Upper lobe of left lung (tissue), 4 donors: ENCODE measurements around the gene IVNS1ABP.

Experiments used
- POLR2A ChIP-seq, 4 donors: fragments of 450-650 bp; IDR thresholded peaks; one replicate each; pipeline ENCODE4 v1.5.1; 2016 to 2017; ENCODE audit warnings: antibody characterized with exemption in 4 of 4, mild to moderate bottlenecking in 2 of 4
- TF ChIP-seq, protein P1 (sequence below), 6 experiments: fragments of 450-650 bp in 4 of 6; fragments of 200-600 bp in 2 of 6; sonication (generic) in 2 of 6; IDR thresholded peaks; one replicate each; pipeline ENCODE4 v1.5.1; 2016 to 2019; ENCODE audit warnings: antibody characterized with exemption in 6 of 6

DNA sequence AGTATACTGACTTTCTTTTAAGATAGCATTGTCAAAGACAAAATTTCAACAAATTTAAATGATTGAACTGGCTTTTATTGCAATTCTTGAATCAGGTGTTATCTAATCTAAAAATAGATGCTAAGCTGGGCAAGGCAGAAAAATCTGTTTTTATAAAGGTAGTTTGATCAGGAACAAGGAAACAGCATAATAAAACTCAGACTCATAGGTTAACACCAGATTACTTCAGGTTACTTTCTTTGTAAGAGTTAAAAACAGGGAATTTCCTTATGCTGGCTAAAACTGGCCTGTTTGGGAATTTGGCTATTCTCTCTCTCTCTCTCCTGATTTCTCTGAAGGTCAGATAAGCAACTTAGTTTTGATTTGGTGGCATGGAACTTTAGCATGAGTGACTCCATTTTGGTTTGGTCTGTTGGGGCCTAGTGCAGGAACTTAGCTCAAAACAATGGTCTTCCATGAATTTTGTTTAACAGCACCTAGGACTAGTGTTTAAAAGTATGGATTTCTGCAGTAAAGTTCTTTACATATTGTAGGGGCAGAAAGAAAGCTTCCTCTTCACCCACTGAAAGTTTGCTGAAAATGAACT lies 24.2 kb upstream of the IVNS1ABP start:
- TF ChIP-seq, protein P1, sequence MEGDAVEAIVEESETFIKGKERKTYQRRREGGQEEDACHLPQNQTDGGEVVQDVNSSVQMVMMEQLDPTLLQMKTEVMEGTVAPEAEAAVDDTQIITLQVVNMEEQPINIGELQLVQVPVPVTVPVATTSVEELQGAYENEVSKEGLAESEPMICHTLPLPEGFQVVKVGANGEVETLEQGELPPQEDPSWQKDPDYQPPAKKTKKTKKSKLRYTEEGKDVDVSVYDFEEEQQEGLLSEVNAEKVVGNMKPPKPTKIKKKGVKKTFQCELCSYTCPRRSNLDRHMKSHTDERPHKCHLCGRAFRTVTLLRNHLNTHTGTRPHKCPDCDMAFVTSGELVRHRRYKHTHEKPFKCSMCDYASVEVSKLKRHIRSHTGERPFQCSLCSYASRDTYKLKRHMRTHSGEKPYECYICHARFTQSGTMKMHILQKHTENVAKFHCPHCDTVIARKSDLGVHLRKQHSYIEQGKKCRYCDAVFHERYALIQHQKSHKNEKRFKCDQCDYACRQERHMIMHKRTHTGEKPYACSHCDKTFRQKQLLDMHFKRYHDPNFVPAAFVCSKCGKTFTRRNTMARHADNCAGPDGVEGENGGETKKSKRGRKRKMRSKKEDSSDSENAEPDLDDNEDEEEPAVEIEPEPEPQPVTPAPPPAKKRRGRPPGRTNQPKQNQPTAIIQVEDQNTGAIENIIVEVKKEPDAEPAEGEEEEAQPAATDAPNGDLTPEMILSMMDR (IDR thresholded peaks at IDR 0.05), result no peak
- TF ChIP-seq POLR2A (IDR thresholded peaks at IDR 0.05), result no peak
